Measurements from ENCODE around the gene BPIFA2. TPM values are rescaled to one million over a fixed set of nuclear protein-coding genes. Genes with fewer than 3 reads are reported as not detected.
A peak's percentile ranks its signal among the peaks of the same experiment; 100 is the strongest.

Gene BPIFA2
- total and polyA plus RNA-seq, 9 of the 15 experiments (the other 6 are each of a cell fraction or from before 2014, with no cell fraction given) = not detected

DNA sequence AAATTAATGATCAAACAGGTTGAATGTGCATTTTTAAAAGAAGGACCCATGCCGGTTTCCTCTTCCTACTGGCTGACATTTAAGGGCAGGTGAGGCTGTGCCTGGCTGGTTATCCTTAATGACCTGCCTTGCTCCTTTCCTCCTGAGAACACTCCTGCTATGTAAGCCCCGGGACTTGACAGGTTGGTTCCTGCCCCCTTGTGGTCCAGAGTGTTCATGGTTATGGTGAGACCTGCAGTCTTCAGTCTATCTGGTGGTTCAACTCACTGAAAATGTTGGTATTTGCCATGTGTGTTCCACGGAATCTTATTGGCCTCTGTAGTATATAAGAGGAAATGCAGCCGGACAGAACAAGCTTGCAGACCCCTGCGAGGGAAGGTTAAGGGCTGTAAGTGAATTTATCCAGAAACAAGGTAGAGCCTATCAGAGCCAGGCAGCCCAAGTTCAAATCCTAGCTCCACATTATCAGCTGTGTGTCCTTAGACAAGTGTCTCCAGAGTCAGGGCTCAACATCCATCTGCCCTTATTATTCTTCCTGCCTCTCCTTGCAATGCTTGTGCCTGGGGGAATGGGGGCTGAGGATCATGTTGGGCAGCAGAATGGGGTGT, 44.0 kb downstream of the BPIFA2 start:
- Histone ChIP-seq H3K9me3 (replicated peaks; ENCODE audit: control insufficient read depth, insufficient read depth, low read depth, low read length) (no peaks in the 10 kb centered on the region), H2AFZ (ENCODE audit: low read depth, low read length) (no peak overlapping the region), H3K9me1 (ENCODE audit: control insufficient read depth, insufficient read depth, low read length) (no peaks in the 10 kb centered on the region), H3K4me3 (no peak overlapping the region), H3K27ac (ENCODE audit: extremely low read depth, low read depth, low read length) (no peak overlapping the region), H3K79me2 (ENCODE audit: control insufficient read depth, insufficient read depth, low read length) (no peaks in the 10 kb centered on the region), H3K36me3 (ENCODE audit: control insufficient read depth, insufficient read depth, low read length) (no peaks in the 10 kb centered on the region), H3K4me2 (ENCODE audit: insufficient read depth, low read length) (no peak overlapping the region), H3K27me3 (ENCODE audit: control insufficient read depth in 2 of 2, insufficient read depth in 2 of 2, low read length in 2 of 2) (peaks cover 0 to 6% of the 10 kb centered on the region in 2 experiments; a peak in 4 of 5 replicates), H3K4me1 (replicated peaks in 1 of 2; ENCODE audit: control insufficient read depth in 2 of 2, insufficient read depth in 2 of 2, low read length in 2 of 2) (no peaks in the 10 kb centered on the region; a peak in 1 of 5 replicates), H3K9ac (ENCODE audit: insufficient read depth in 1 of 2, low read depth in 2 of 2, low read length in 2 of 2) (no peak overlapping the region), H4K20me1 (replicated peaks; ENCODE audit: control insufficient read depth, insufficient read depth, low read length) (peaks cover 4% of the 10 kb centered on the region; the same call in 1 of the 2 replicates)
- ChIA-PET POLR2A (interaction anchor here (0.6 to 1.4 kb wide), 3 partner anchors 48 to 118 kb away, joined by 3 to 4 read pairs (median 4); no protein-coding TSS in a partner anchor), CTCF (ENCODE audit: low intra/inter-chr PET ratio) (interaction anchor here (0.9 to 1.1 kb wide), 2 partner anchors 116 to 310 kb away, joined by 3 to 5 read pairs; no protein-coding TSS in a partner anchor)
- DNase-seq (ENCODE audit: extremely low read depth in 1 of 4, low spot score in 3 of 4) = peak; percentile 61 to 68 (median 67)
- 0% methylated on average over 5 of the region's 5 CpGs for WGBS (ENCODE audit: insufficient coverage, low coverage, missing lambda C conversion rate)
- BruUV-seq (replicated peaks) = no TSS peak
- in situ Hi-C loops (cut with MboI) (no loop called here), intact Hi-C loops (cut with micrococcal nuclease) (loop anchor here (5.0 kb wide), 1 partner anchor 115 kb away; no protein-coding TSS in a partner anchor)
- ATAC-seq = peak; percentile 93
- FAIRE-seq = peak; percentile 89
- TF ChIP-seq ZNF431 (CRISPR knock-in tag; IDR thresholded peaks at IDR 0.05) (no peak), EHMT2 (IDR thresholded peaks at IDR 0.05) (peak; percentile 45; the same call in 1 of the 2 replicates), BDP1 (IDR thresholded peaks at IDR 0.05; ENCODE audit: insufficient read depth, insufficient read length) (no peak), NBN (IDR thresholded peaks at IDR 0.05; ENCODE audit: low read depth) (no peak), LCOR (CRISPR knock-in tag; IDR thresholded peaks at IDR 0.05) (no peak), CBFB (CRISPR knock-in tag; IDR thresholded peaks at IDR 0.05) (no peak), PTTG1 (tag; IDR thresholded peaks at IDR 0.05; ENCODE audit: low read depth) (no peak), ZFP91 (CRISPR knock-in tag; IDR thresholded peaks at IDR 0.05) (no peak)
- TF ChIP-seq, protein P1, sequence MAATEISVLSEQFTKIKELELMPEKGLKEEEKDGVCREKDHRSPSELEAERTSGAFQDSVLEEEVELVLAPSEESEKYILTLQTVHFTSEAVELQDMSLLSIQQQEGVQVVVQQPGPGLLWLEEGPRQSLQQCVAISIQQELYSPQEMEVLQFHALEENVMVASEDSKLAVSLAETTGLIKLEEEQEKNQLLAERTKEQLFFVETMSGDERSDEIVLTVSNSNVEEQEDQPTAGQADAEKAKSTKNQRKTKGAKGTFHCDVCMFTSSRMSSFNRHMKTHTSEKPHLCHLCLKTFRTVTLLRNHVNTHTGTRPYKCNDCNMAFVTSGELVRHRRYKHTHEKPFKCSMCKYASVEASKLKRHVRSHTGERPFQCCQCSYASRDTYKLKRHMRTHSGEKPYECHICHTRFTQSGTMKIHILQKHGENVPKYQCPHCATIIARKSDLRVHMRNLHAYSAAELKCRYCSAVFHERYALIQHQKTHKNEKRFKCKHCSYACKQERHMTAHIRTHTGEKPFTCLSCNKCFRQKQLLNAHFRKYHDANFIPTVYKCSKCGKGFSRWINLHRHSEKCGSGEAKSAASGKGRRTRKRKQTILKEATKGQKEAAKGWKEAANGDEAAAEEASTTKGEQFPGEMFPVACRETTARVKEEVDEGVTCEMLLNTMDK (IDR thresholded peaks at IDR 0.05; ENCODE audit: borderline replicate concordance, insufficient read depth, low read depth, low read length, poor library complexity, severe bottlenecking) = peak; percentile 83
